ENCODE data around the gene NAA25.
"Not testable (repeated sequence)": the region's sequence is repeated elsewhere in the genome, so short reads cannot be mapped to it uniquely, and the experiment has no call there.

NAA25 gene

GRCh38 chr12:112061137-112061536 is 47.4 kb downstream of the NAA25 start:
- no peak for DNase-seq (ENCODE audit: low read depth in 2 of 2)

- no peak for DNase-seq (ENCODE audit: low read depth in 2 of 2)
Measured at GRCh38 chr12:112049351-112049750, 59.2 kb downstream of the NAA25 start.

- no peak for DNase-seq (ENCODE audit: low read depth in 2 of 2)
Measured at GRCh38 chr12:112046003-112046402, 62.6 kb downstream of the NAA25 start.

- not testable (repeated sequence) for DNase-seq (ENCODE audit: low read depth in 2 of 2)
Measured at GRCh38 chr12:112036614-112037013, 72.0 kb downstream of the NAA25 start.

- no peak for DNase-seq (ENCODE audit: low read depth in 2 of 2)
Measured at GRCh38 chr12:112035219-112035785, 73.3 kb downstream of the NAA25 start.

GRCh38 chr12:112032292-112032691 is 76.3 kb downstream of the NAA25 start:
- no peak for DNase-seq (ENCODE audit: low read depth in 2 of 2)

- no peak for DNase-seq (ENCODE audit: low read depth in 2 of 2)
Measured at GRCh38 chr12:112031472-112031871, 77.1 kb downstream of the NAA25 start.

- no peak for DNase-seq (ENCODE audit: low read depth in 2 of 2)
Measured at GRCh38 chr12:112029301-112029700, 79.3 kb downstream of the NAA25 start.

- DNase-seq (ENCODE audit: low read depth in 2 of 2) = no peak
Measured at GRCh38 chr12:112025808-112026375, 82.7 kb downstream of the NAA25 start.

GRCh38 chr12:112023759-112024396 is 84.7 kb downstream of the NAA25 start:
- no peak for DNase-seq (ENCODE audit: low read depth in 2 of 2)

- DNase-seq (ENCODE audit: low read depth in 2 of 2) = no peak
Measured at GRCh38 chr12:112022241-112023016, 86.2 kb downstream of the NAA25 start.

GRCh38 chr12:112020947-112021457 is 87.6 kb downstream of the NAA25 start:
- no peak for DNase-seq (ENCODE audit: low read depth in 2 of 2)

- DNase-seq (ENCODE audit: low read depth in 2 of 2) = peak; percentile 75 to 76
Measured at GRCh38 chr12:112018571-112019237, 89.9 kb downstream of the NAA25 start.

- DNase-seq (ENCODE audit: low read depth in 2 of 2) = no peak
Measured at GRCh38 chr12:112017041-112017440, 91.5 kb downstream of the NAA25 start.

GRCh38 chr12:112015938-112016337 is 92.6 kb downstream of the NAA25 start:
- DNase-seq (ENCODE audit: low read depth in 2 of 2) = no peak

- peak; percentile 42 to 44 for DNase-seq (ENCODE audit: low read depth in 2 of 2)
Measured at GRCh38 chr12:112013601-112014402, 94.8 kb downstream of the NAA25 start.

GRCh38 chr12:112012775-112013600 is 95.6 kb downstream of the NAA25 start, which contains the start of the genes ERP29 and TMEM116:
ERP29 (plus strand) TSS chr12:112013426; CDS start chr12:112013466, 40 bp downstream.
TMEM116 (minus strand) TSS chr12:112013165; CDS start chr12:112005270, 7,895 bp downstream.
- peak; percentile 98 for DNase-seq (ENCODE audit: low read depth in 2 of 2)

GRCh38 chr12:112011685-112012084 is 96.9 kb downstream of the NAA25 start:
- DNase-seq (ENCODE audit: low read depth in 2 of 2) = no peak

- DNase-seq (ENCODE audit: low read depth in 2 of 2) = no peak
Measured at GRCh38 chr12:112010415-112011344, 97.9 kb downstream of the NAA25 start.

Data from fibroblast of skin of left quadriceps (primary cell).